Caco-2 (cell line): ENCODE measurements around the gene DGKB. TPM values are rescaled to one million over a fixed set of nuclear protein-coding genes. Genes with fewer than 3 reads are reported as not detected.

Experiments used
- BruUV-seq: library from RNA; stranded (reverse); fragments of 400-500 nt; replicated peaks from 2 replicates; lab custom pipeline; 2021; lab: Mats Ljungman, UMichigan
- CTCF ChIA-PET: fragments of 300-600 bp; sonication (Branson Sonifier 250); formaldehyde crosslinking; loops from one replicate; lab custom pipeline; 2022; ENCODE audit warnings: antibody characterized with exemption; lab: Charles Lee
- POLR2A ChIA-PET: fragments of 300-600 bp; sonication (Branson Sonifier 250); formaldehyde crosslinking; loops from one replicate; lab custom pipeline; 2022; ENCODE audit warnings: antibody characterized with exemption; lab: Charles Lee
- DNase-seq, 2 experiments: peaks; one replicate each; pipeline versions ENCODE4 v3.0.0 to v3.0.0-alpha.2; 2020 to 2022
- H3K27me3 ChIP-seq: replicated peaks from 2 replicates; pipeline ENCODE4 v1.6.0; 2011; ENCODE audit warnings: low read length; ENCODE audit not compliant: control insufficient read depth, insufficient read depth
- H3K36me3 ChIP-seq: 2 replicates; pipeline ENCODE4 v1.5.1; 2011; ENCODE audit warnings: low read length; ENCODE audit not compliant: control insufficient read depth, insufficient read depth
- H3K4me1 ChIP-seq: fragments of 250-450 bp; sonication (Bioruptor Pico); 2 replicates; pipeline ENCODE4 v1.5.1; 2020; ENCODE audit warnings: mild to moderate bottlenecking
- H3K4me3 ChIP-seq: 2 replicates; pipeline ENCODE4 v1.5.1; 2011; ENCODE audit warnings: low read depth, mild to moderate bottlenecking, control low read depth, low read length
- H3K9me3 ChIP-seq: fragments of 250-450 bp; sonication (Bioruptor Pico); 2 replicates; pipeline ENCODE4 v1.5.1; 2020; ENCODE audit warnings: mild to moderate bottlenecking, moderate library complexity
- H3K27ac Mint-ChIP-seq: one replicate; pipeline ENCODE4 v1.8.0; 2022; ENCODE audit warnings: mixed read lengths; ENCODE audit not compliant: unreplicated experiment
- H3K27me3 Mint-ChIP-seq: one replicate; pipeline ENCODE4 v1.8.0; 2022; ENCODE audit warnings: mixed read lengths; ENCODE audit not compliant: insufficient read depth, unreplicated experiment
- H3K36me3 Mint-ChIP-seq: one replicate; pipeline ENCODE4 v1.8.0; 2022; ENCODE audit warnings: mild to moderate bottlenecking, mixed read lengths; ENCODE audit not compliant: insufficient read depth, unreplicated experiment
- H3K4me1 Mint-ChIP-seq: one replicate; pipeline ENCODE4 v1.8.0; 2022; ENCODE audit warnings: low read depth, mixed read lengths; ENCODE audit not compliant: unreplicated experiment
- H3K4me3 Mint-ChIP-seq: one replicate; pipeline ENCODE4 v1.8.0; 2022; ENCODE audit warnings: mild to moderate bottlenecking, moderate library complexity, mixed read lengths; ENCODE audit not compliant: unreplicated experiment
- H3K9me3 Mint-ChIP-seq: one replicate; pipeline ENCODE4 v1.8.0; 2022; ENCODE audit warnings: mixed read lengths; ENCODE audit not compliant: unreplicated experiment
- intact Hi-C: fragments of 100-400 bp; cut with micrococcal nuclease; formaldehyde crosslinking; loops from one replicate; pipeline ENCODE4 v1.10.0; 2022; ENCODE audit not compliant: unreplicated experiment
- total RNA-seq: library from RNA; stranded (reverse); gene quantifications from 2 replicates; pipeline ENCODE4 v1.2.3, GENCODE V29; 2022
- TF ChIP-seq, protein P1 (sequence below), 2 experiments: fragments of 200-600 bp in 1 of 2; IDR thresholded peaks; 1 replicate in 1 of 2; 2 replicates in 1 of 2; pipeline versions ENCODE4 v1.5.1 to v1.8.0; 2011 to 2022; ENCODE audit warnings: antibody characterized with exemption in 1 of 2, control low read depth in 1 of 2, inconsistent platforms in 1 of 2, low read depth in 1 of 2, low read length in 1 of 2, mild to moderate bottlenecking in 1 of 2, moderate library complexity in 1 of 2; ENCODE audit not compliant: insufficient read depth in 1 of 2, severe bottlenecking in 1 of 2, unreplicated experiment in 1 of 2

Gene DGKB
- total RNA-seq, 1 experiment from 2014 or later, result 0.39 TPM

DNA sequence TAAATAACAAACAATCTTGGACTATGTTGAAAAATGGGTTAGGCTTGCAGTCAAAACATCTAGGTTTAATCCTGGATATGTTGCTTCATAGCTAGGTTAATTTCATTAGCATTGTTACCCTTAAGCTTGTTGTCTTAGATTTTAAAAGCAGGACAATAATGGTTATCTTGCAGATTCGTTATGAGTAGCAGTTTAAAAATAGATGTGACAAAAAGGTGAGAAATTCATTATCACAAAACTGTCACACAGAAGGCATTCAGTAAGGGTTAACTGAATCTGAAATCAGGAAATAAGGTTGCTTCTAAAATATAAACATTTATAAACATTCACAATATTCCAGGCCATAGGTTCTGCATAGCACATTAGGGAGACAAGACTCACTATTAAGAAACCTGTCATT lies 483.9 kb downstream of the DGKB start:
- Mint-ChIP-seq H3K27ac (no peak overlapping the region), H3K27me3 (no peaks in the 10 kb centered on the region), H3K9me3 (no peaks in the 10 kb centered on the region), H3K36me3 (no peaks in the 10 kb centered on the region), H3K4me3 (no peak overlapping the region), H3K4me1 (no peaks in the 10 kb centered on the region)
- intact Hi-C loops, result no loop called here
- DNase-seq, result no peak
- TF ChIP-seq, protein P1, sequence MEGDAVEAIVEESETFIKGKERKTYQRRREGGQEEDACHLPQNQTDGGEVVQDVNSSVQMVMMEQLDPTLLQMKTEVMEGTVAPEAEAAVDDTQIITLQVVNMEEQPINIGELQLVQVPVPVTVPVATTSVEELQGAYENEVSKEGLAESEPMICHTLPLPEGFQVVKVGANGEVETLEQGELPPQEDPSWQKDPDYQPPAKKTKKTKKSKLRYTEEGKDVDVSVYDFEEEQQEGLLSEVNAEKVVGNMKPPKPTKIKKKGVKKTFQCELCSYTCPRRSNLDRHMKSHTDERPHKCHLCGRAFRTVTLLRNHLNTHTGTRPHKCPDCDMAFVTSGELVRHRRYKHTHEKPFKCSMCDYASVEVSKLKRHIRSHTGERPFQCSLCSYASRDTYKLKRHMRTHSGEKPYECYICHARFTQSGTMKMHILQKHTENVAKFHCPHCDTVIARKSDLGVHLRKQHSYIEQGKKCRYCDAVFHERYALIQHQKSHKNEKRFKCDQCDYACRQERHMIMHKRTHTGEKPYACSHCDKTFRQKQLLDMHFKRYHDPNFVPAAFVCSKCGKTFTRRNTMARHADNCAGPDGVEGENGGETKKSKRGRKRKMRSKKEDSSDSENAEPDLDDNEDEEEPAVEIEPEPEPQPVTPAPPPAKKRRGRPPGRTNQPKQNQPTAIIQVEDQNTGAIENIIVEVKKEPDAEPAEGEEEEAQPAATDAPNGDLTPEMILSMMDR (IDR thresholded peaks at IDR 0.05; ENCODE audit: insufficient read depth in 1 of 2, low read depth in 1 of 2, low read length in 1 of 2, severe bottlenecking in 1 of 2, unreplicated experiment in 1 of 2), result no peak
- Histone ChIP-seq H3K4me1 (no peaks in the 10 kb centered on the region), H3K36me3 (no peaks in the 10 kb centered on the region), H3K9me3 (no peaks in the 10 kb centered on the region), H3K27me3 (no peaks in the 10 kb centered on the region), H3K4me3 (no peak overlapping the region)
- no TSS peak for BruUV-seq
- ChIA-PET POLR2A (interaction anchor here (0.5 kb wide), 1 partner anchor 1268 kb away, joined by 3 read pairs; the partner anchor contains the start of gene MEOX2), CTCF (no interaction called here)

DNA sequence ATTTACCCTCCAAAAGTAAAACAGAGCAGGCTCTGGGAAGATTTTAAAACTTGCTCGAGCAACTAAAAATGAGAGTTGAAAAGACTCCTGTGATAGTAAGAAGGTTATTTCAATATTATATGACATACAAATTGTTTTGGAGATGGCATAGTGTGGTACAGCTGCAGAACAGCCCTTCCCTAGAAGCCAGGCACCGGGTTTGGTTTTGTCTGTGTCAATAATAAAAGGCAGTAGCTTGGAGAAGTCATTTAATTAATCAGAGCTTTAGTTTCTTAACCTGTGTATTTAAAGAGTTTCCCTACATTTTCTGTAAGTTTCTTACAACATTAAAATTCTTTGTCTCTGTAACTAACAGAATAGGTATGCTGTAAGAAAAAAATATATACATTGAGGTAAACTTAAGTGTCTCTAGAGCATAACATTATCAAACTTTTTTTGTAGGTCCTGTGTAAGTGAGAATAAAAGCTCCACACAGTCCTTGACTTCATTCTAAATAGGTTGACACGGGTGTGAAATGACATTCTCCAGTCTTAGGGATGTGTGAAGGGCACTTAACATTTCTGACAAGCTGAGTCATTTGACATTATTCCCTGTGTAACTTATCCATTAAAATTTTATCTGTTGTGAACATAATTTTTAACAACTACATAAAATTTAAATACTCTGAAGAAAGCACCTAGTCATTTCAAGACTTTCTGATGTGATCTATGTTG lies 488.1 kb downstream of the DGKB start:
- DNase-seq, result no peak
- no peak overlapping the region for H3K4me3 ChIP-seq
- TF ChIP-seq, protein P1 (IDR thresholded peaks at IDR 0.05; ENCODE audit: insufficient read depth in 1 of 2, low read depth in 1 of 2, low read length in 1 of 2, severe bottlenecking in 1 of 2, unreplicated experiment in 1 of 2), result no peak
- POLR2A ChIA-PET, result no interaction called here
- CTCF ChIA-PET, result no interaction called here
- no TSS peak for BruUV-seq
- H3K4me1 Mint-ChIP-seq, result no peaks in the 10 kb centered on the region
- H3K27me3 Mint-ChIP-seq, result no peaks in the 10 kb centered on the region
- no peak overlapping the region for H3K27ac Mint-ChIP-seq
- H3K27me3 ChIP-seq, result no peaks in the 10 kb centered on the region
- no peaks in the 10 kb centered on the region for H3K9me3 ChIP-seq
- H3K36me3 ChIP-seq, result no peaks in the 10 kb centered on the region
- H3K9me3 Mint-ChIP-seq, result no peaks in the 10 kb centered on the region
- H3K4me3 Mint-ChIP-seq, result no peak overlapping the region
- no peaks in the 10 kb centered on the region for H3K36me3 Mint-ChIP-seq
- intact Hi-C loops, result no loop called here
- H3K4me1 ChIP-seq, result no peaks in the 10 kb centered on the region

DNA sequence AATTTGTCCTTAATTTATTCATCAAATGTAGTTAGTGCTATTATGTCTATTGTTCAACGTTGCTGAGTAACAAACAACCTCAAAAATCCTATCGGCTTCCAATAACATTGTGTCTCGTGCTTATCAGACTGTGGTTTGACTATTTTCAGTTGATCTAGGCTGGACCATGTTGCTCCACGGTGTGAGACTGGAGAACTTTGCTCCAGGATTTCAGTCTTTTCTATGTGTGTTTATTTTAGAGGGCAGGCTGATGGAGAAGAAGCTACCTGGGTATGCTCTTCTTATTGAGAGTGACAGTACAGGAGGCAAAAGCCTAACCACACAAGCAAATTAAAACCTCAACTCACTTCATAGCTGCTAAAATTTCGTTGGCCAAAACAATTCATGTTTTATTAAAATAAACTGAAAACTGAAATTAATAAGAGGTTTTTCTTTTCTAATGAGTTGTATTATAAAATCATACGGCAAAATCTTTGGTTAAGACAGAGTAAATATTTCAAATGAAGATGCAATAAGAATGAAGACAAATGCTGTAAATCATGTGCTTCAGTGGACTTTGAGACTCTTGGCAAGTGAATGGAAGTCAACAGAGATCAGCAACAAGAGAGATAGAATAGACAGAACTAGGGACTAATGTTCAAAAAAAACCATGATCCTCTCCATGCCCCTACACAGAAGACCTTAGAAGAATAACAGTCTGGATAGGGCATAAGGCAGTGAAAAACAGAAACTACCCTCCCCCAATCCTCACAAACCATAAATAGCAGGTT lies 495.1 kb downstream of the DGKB start:
- Histone ChIP-seq H3K36me3 (no peaks in the 10 kb centered on the region), H3K4me3 (no peak overlapping the region), H3K27me3 (no peaks in the 10 kb centered on the region), H3K9me3 (no peaks in the 10 kb centered on the region), H3K4me1 (no peaks in the 10 kb centered on the region)
- Mint-ChIP-seq H3K9me3 (no peaks in the 10 kb centered on the region), H3K27ac (no peak overlapping the region), H3K36me3 (no peaks in the 10 kb centered on the region), H3K4me3 (no peak overlapping the region), H3K27me3 (peaks cover 3% of the 10 kb centered on the region), H3K4me1 (no peaks in the 10 kb centered on the region)
- BruUV-seq, result no TSS peak
- ChIA-PET POLR2A (no interaction called here), CTCF (no interaction called here)
- TF ChIP-seq, protein P1 (IDR thresholded peaks at IDR 0.05; ENCODE audit: insufficient read depth in 1 of 2, low read depth in 1 of 2, low read length in 1 of 2, severe bottlenecking in 1 of 2, unreplicated experiment in 1 of 2), result no peak
- DNase-seq, result no peak
- intact Hi-C loops, result no loop called here
